Common myeloid progenitor, CD34-positive (primary cell): ENCODE data around the gene PCYOX1L.

Experiments used
- CTCF ChIA-PET: fragments of 350-600 bp; sonication (Branson Sonifier 250); formaldehyde crosslinking; loops from one replicate; lab custom pipeline; 2021; ENCODE audit warnings: antibody characterized with exemption; lab: Charles Lee
- POLR2A ChIA-PET: fragments of 350-600 bp; sonication (Branson Sonifier 250); formaldehyde crosslinking; loops from one replicate; lab custom pipeline; 2021; ENCODE audit warnings: antibody characterized with exemption; lab: Charles Lee
- DNase-seq, 3 donors: peaks; one replicate each; pipeline versions ENCODE4 v3.0.0 to v3.0.0-alpha.2; 2013
- H3K27ac ChIP-seq, 2 experiments: 1 replicate in 1 of 2; 2 replicates in 1 of 2; pipeline ENCODE4 v1.7.0; 2013; ENCODE audit warnings: inconsistent platforms in 2 of 2, low read length in 2 of 2, mild to moderate bottlenecking in 2 of 2, low read depth in 1 of 2, moderate library complexity in 1 of 2; ENCODE audit not compliant: severe bottlenecking in 2 of 2, insufficient read depth in 1 of 2, poor library complexity in 1 of 2
- H3K27me3 ChIP-seq, 5 experiments: replicated peaks in 2 of 5; 1 replicate in 3 of 5; 2 replicates in 2 of 5; pipeline versions ENCODE4 v1.6.1 to v1.7.0; 2013; ENCODE audit warnings: low read length in 4 of 5, mild to moderate bottlenecking in 2 of 5, moderate library complexity in 2 of 5, inconsistent platforms in 1 of 5; ENCODE audit not compliant: insufficient read depth in 5 of 5, control insufficient read depth in 4 of 5
- H3K36me3 ChIP-seq, 4 experiments: 1 replicate in 2 of 4; 2 replicates in 2 of 4; pipeline versions ENCODE4 v1.6.1 to v1.7.0; 2013; ENCODE audit warnings: low read length in 3 of 4, control low read depth in 1 of 4, mild to moderate bottlenecking in 1 of 4; ENCODE audit not compliant: control insufficient read depth in 4 of 4, insufficient read depth in 4 of 4
- H3K4me1 ChIP-seq, 4 experiments: 1 replicate in 3 of 4; 2 replicates in 1 of 4; pipeline versions ENCODE4 v1.6.1 to v1.7.1; 2013; ENCODE audit warnings: low read length in 3 of 4, mild to moderate bottlenecking in 3 of 4, control low read depth in 1 of 4, inconsistent platforms in 1 of 4, moderate library complexity in 1 of 4; ENCODE audit not compliant: control insufficient read depth in 4 of 4, insufficient read depth in 4 of 4; ENCODE audit errors: control extremely low read depth in 1 of 4
- H3K4me3 ChIP-seq, 7 experiments: 1 replicate in 4 of 7; 2 replicates in 3 of 7; pipeline versions ENCODE4 v1.5.1 to v1.7.0; 2013; ENCODE audit warnings: mild to moderate bottlenecking in 7 of 7, low read length in 6 of 7, moderate library complexity in 6 of 7, inconsistent platforms in 2 of 7, low read depth in 2 of 7, control low read depth in 1 of 7; ENCODE audit not compliant: insufficient read depth in 4 of 7, control insufficient read depth in 1 of 7; ENCODE audit errors: extremely low read depth in 1 of 7
- H3K9me3 ChIP-seq, 5 experiments: 1 replicate in 4 of 5; 2 replicates in 1 of 5; pipeline versions ENCODE4 v1.6.1 to v1.7.1; 2013; ENCODE audit warnings: low read length in 4 of 5, mild to moderate bottlenecking in 2 of 5, inconsistent platforms in 1 of 5, low read depth in 1 of 5, moderate library complexity in 1 of 5; ENCODE audit not compliant: control insufficient read depth in 4 of 5, insufficient read depth in 2 of 5; ENCODE audit errors: control extremely low read depth in 1 of 5
- WGBS: methylation state at CpG from one replicate; pipeline ENCODE4 v1.1.5; 2013; ENCODE audit not compliant: insufficient coverage; 5-methylcytosine and 5-hydroxymethylcytosine counted together

Gene PCYOX1L

GRCh38 chr5:149416987-149417710, 59.3 kb downstream of the PCYOX1L start:
- H3K27ac ChIP-seq = no peak overlapping the region
- WGBS = 82% methylated on average over 7 of the region's 8 CpGs
- H3K9me3 ChIP-seq = no peaks in the 10 kb centered on the region
- DNase-seq = no peak
- H3K27me3 ChIP-seq = no peaks in the 10 kb centered on the region
- peaks cover under 1 to 26% (median 7%) of the 10 kb centered on the region in 4 experiments for H3K4me1 ChIP-seq
- POLR2A ChIA-PET = no interaction called here
- no peak overlapping the region for H3K4me3 ChIP-seq
- H3K36me3 ChIP-seq = no peaks in the 10 kb centered on the region
- CTCF ChIA-PET = interaction anchor here (1.0 to 2.8 kb wide), 3 partner anchors 13 to 18 kb away, joined by 4 to 15 read pairs (median 7); no protein-coding TSS in a partner anchor

GRCh38 chr5:149417711-149418368, 60.0 kb downstream of the PCYOX1L start:
- WGBS = 91% methylated on average over 7 of the region's 9 CpGs
- H3K4me1 ChIP-seq = peaks cover 3 to 32% (median 14%) of the 10 kb centered on the region in 4 experiments
- H3K36me3 ChIP-seq = no peaks in the 10 kb centered on the region
- CTCF ChIA-PET = interaction anchor here (0.6 to 2.8 kb wide), 4 partner anchors 12 to 123 kb away, joined by 3 to 15 read pairs (median 4); partner anchors contain the start of gene IL17B
- no peaks in the 10 kb centered on the region for H3K9me3 ChIP-seq
- no peak overlapping the region for H3K27ac ChIP-seq
- DNase-seq = no peak
- POLR2A ChIA-PET = no interaction called here
- no peaks in the 10 kb centered on the region for H3K27me3 ChIP-seq
- no peak overlapping the region for H3K4me3 ChIP-seq

GRCh38 chr5:149418910-149419531, 61.2 kb downstream of the PCYOX1L start:
- Histone ChIP-seq H3K9me3 (no peaks in the 10 kb centered on the region), H3K4me1 (peaks cover 3 to 44% (median 25%) of the 10 kb centered on the region in 4 experiments), H3K27me3 (no peaks in the 10 kb centered on the region), H3K4me3 (no peak overlapping the region), H3K27ac (no peak overlapping the region), H3K36me3 (no peaks in the 10 kb centered on the region)
- ChIA-PET CTCF (interaction anchor here (1.0 to 7.7 kb wide), 6 partner anchors 10 to 52 kb away, joined by 3 to 61 read pairs (median 4); partner anchors contain the start of gene IL17B), POLR2A (interaction anchor here (0.6 kb wide), 1 partner anchor 19 kb away, joined by 4 read pairs; no protein-coding TSS in a partner anchor)
- 79% methylated on average over 2 of the region's 6 CpGs for WGBS
- peak in 1 of 3 donors; percentile 27 for DNase-seq
